ENCODE measurements around the gene NPHP4. TPM values are rescaled to one million over a fixed set of nuclear protein-coding genes. Genes with fewer than 3 reads are reported as not detected.
A peak's percentile ranks its signal among the peaks of the same experiment; 100 is the strongest.

Gene NPHP4
- total and polyA plus RNA-seq, 10 of the 15 experiments (the other 5 are each of a cell fraction or from before 2014, with no cell fraction given): 0.16 to 10.5 (median 3.1) TPM

GRCh38 chr1:6026095-6026809, 34.0 kb upstream of the NPHP4 start:
- 1% methylated on average over 34 of the region's 34 CpGs for WGBS (ENCODE audit: insufficient coverage, insufficient replicate concordance, low lambda C conversion rate, missing lambda C conversion rate)
- BruUV-seq (replicated peaks): TSS peak; percentile 47
- peaks cover 55% of the 10 kb centered on the region for H3K79me2 ChIP-seq (ENCODE audit: control insufficient read depth, insufficient read depth, low read length)
- ChIA-PET POLR2A (interaction anchor here (1.5 to 4.4 kb wide), 2 partner anchors 34 to 180 kb away, joined by 4 to 38 read pairs; partner anchors contain the start of genes NPHP4 and RNF207), RAD21 (ENCODE audit: unreplicated experiment) (interaction anchor here (2.3 to 3.1 kb wide), 2 partner anchors 32 to 34 kb away, joined by 11 to 13 read pairs; partner anchors contain the start of gene NPHP4), SMC1A (ENCODE audit: uncharacterized antibody, unreplicated experiment) (interaction anchor here (0.7 to 1.8 kb wide), 4 partner anchors 17 to 180 kb away, joined by 3 to 4 read pairs (median 4); partner anchors contain the start of gene RNF207), CTCF (interaction anchor here (0.7 to 2.9 kb wide), 4 partner anchors 16 to 220 kb away, joined by 3 to 15 read pairs (median 4); partner anchors contain the start of gene NPHP4)
- H2AFZ ChIP-seq (ENCODE audit: control insufficient read depth, low read depth, low read length): peak overlapping the region; percentile 79
- ATAC-seq (peak; percentile 90), FAIRE-seq (peak; percentile 78), DNase-seq (ENCODE audit: low read depth, low spot score) (peak; percentile 83)
- peak overlapping the region; percentile 89 for H3K4me3 ChIP-seq
- no peaks in the 10 kb centered on the region for H3K27me3 ChIP-seq (replicated peaks in 1 of 2; ENCODE audit: control insufficient read depth in 2 of 2, insufficient read depth in 2 of 2, low read length in 1 of 2)
- no peaks in the 10 kb centered on the region for H3K9me3 ChIP-seq (replicated peaks; ENCODE audit: control insufficient read depth, insufficient read depth, low read length)
- H3K36me3 ChIP-seq (ENCODE audit: control insufficient read depth in 2 of 2, insufficient read depth in 2 of 2, low read length in 1 of 2): peaks cover 4 to 6% of the 10 kb centered on the region in 2 experiments
- H4K20me1 ChIP-seq (ENCODE audit: control insufficient read depth, insufficient read depth): no peaks in the 10 kb centered on the region
- H3K4me2 ChIP-seq (ENCODE audit: control insufficient read depth, insufficient read depth): peak overlapping the region; percentile 96
- peak overlapping the region; percentile 86 for H3K9ac ChIP-seq (ENCODE audit: control insufficient read depth, insufficient read depth, low read length)
- in situ Hi-C loops (cut with MboI): no loop called here
- H3K4me1 ChIP-seq (ENCODE audit: control insufficient read depth, insufficient read depth, low read length): peaks cover 40% of the 10 kb centered on the region
- intact Hi-C loops (cut with micrococcal nuclease; ENCODE audit: unreplicated experiment): loop anchor here (1.0 to 5.0 kb wide), 2 partner anchors 34 to 171 kb away; partner anchors contain the start of genes NPHP4 and RPL22
- H3K27ac ChIP-seq (ENCODE audit: control insufficient read depth, insufficient read depth): peak overlapping the region; percentile 82
- TF ChIP-seq HSF1 (IDR thresholded peaks at IDR 0.05; ENCODE audit: low read depth, low read length) (no peak), NRF1 (conservative IDR thresholded peaks at IDR 0.05; ENCODE audit: low read depth, low read length) (no peak), ELK1 (IDR thresholded peaks at IDR 0.05; ENCODE audit: low read depth, low read length) (peak; percentile 37; the same call in 1 of the 2 replicates), NBN (IDR thresholded peaks at IDR 0.05) (peak; percentile 61; the same call in 1 of the 2 replicates), SREBF2 (IDR thresholded peaks at IDR 0.05; ENCODE audit: low read length) (no peak), RCOR1 (conservative IDR thresholded peaks at IDR 0.05; ENCODE audit: low read depth, low read length) (no peak), HDGF (IDR thresholded peaks at IDR 0.05) (no peak; the same call in 1 of the 2 replicates), SP1 (IDR thresholded peaks at IDR 0.05; ENCODE audit: low read depth, low read length) (peak; percentile 46), SUZ12 (IDR thresholded peaks at IDR 0.05; ENCODE audit: unreplicated experiment) (no peak), ZBTB4 (CRISPR knock-in tag; IDR thresholded peaks at IDR 0.05) (no peak), KLF5 (IDR thresholded peaks at IDR 0.05; ENCODE audit: partially characterized antibody) (no peak), TAF1 (IDR thresholded peaks at IDR 0.05; ENCODE audit: borderline replicate concordance, low read depth, low read length) (peak; percentile 87; the same call in 1 of the 2 replicates), MYB (IDR thresholded peaks at IDR 0.05; ENCODE audit: borderline replicate concordance, low read depth, low read length) (no peak), YBX1 (IDR thresholded peaks at IDR 0.05) (no peak), ZNF207 (IDR thresholded peaks at IDR 0.05; ENCODE audit: borderline replicate concordance) (no peak), SMAD5 (IDR thresholded peaks at IDR 0.05; ENCODE audit: low read depth) (no peak), ATF2 (IDR thresholded peaks at IDR 0.05; ENCODE audit: low read length) (no peak)

Measured in GM12878 (cell line).